Stimulated activated CD8-positive, alpha-beta memory T cell treated with anti-CD3 and anti-CD28 coated beads, Interleukin-12 subunit alpha, Interleukin-12 subunit beta, amount 100 ng/mL, for 4 hours (primary cell): ENCODE results near the gene MYBPHL.
"Not testable (repeated sequence)": the region's sequence is repeated elsewhere in the genome, so short reads cannot be mapped to it uniquely, and the experiment has no call there.

Source experiments
- DNase-seq: peaks from one replicate; pipeline ENCODE4 v3.0.0-alpha.2; 2020; ENCODE audit warnings: low read depth

Gene MYBPHL

DNA sequence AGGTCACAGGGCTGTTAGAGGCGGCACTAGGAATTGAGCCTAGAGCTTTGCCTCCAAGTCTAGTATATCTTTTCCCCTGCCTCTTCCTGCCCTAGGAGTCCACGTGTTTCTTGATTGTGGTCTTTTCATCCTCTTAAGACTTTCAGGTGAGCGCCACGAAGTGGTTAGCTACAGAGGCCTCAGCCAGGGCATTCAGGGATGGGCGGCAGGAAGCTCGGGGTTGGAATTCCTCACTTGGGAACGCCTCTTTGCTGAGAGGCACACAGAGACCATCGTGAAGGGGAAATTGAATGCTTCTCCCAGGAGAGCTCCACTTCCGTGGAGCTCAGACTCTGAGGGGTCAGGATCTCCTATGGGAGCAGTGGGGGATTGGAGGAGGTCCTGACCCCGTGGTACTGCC is 820 bp downstream of the MYBPHL start:
- not testable (repeated sequence) for DNase-seq

DNA sequence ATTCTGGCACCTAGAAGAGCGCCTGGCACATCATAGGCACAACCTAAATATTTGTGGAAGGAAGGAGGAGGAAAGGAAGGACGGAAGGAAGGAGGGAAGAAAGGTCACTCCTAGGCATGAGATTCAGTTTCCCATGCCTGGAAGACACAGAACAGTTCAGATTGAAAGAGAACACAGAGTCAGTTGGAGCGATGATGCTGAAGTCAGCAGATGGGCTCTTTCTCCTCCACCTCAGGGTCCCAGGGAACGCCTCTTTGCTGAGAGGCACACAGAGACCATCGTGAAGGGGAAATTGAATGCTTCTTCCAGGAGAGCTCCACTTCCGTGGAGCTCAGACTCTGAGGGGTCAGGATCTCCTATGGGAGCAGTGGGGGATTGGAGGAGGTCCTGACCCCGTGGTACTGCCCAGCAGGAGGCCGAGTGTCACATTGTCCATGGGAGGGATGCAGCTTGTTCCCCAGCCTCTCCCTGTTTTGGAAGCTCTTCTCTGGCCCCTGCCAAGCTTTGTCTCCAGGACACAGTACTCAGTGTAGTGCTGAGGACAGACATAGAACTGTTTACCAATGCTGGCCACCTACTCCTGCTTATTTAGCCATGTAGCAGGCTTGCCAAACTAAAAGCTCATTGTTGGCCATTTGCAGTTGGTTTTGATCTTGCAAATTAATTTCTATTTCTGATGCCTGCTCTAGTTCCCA is 2.4 kb downstream of the MYBPHL start:
- DNase-seq, result no peak

DNA sequence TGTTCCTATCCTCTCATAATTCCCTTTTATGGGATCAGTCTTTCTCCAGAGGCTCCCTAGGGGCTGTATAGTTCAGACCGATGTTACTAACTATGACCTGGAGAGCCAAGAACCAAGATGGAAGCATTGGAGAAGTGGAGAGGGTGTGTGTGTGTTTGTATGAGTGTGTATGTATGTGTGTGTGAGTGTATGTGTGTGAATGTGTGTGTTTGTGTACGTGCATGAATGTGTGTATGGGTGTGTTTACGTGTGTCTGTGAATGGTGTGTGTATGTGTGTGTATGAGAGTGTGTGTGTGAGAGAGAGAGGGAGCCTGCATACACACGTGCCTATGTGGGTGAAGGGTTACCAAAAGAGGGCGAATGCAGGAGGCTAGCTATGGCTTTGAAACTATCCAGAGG is 4.9 kb downstream of the MYBPHL start:
- DNase-seq, result no peak

DNA sequence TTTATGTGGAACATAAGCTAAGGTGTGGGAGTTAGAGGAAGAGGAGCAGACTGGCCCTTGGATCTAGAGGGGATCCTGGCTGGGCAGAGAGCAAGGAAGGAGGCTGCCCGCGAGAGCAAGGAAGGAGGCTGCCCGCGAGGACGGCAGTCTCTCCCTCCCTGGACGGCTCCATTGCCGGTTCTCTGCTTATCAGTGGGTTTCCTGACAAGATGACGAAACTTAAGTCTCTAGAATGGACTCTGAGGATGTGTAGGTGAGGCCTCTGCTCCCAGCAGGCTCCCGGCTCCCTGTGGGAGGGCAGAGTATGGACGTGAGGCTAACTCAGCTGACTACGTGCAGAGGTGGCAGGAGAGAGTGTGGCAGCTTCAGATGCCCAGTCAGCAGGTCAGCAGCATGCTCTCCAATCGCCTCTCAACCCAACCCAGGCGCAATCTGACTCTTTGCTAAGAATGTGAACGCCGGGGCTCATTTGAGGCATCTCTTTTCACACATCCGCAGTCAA is 6.1 kb downstream of the MYBPHL start:
- DNase-seq, result no peak

DNA sequence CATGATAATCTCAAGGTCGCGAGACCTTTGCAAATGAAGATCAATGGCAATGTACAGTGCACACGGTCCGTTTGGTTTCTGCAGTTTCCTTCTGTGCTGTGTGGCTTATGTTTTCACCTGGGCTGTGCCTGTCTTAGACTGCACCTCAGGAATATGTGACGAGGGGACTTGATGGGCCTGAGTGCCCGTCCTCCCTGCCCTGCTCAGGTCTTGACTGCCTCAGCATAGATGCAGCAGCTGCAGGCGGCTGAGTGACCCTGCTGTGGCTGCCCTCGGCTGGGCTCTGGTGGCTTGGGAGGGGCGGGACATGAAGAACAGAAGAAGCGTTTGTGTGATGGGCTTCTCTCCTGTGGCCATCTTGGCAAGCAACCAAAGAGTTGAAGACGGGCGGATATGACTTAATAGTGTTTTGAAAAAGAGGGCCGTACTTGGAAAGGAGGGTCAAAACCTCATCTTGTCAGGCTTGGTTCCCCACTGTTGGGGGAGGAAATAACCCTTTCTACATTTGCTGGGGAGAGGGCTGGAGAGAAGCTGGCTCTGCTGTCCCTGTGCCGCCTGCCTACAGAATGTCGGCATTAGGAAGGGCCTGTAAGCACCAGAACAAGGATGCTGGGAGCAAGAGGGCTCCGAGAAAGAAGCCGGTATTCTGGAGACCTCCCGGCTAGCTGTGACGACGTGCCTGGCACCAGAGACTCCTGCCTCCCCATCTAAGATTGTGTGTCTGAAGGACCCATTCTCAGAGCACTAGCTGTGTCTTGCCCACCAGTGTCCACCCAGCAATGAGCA is 7.1 kb downstream of the MYBPHL start:
- no peak for DNase-seq

DNA sequence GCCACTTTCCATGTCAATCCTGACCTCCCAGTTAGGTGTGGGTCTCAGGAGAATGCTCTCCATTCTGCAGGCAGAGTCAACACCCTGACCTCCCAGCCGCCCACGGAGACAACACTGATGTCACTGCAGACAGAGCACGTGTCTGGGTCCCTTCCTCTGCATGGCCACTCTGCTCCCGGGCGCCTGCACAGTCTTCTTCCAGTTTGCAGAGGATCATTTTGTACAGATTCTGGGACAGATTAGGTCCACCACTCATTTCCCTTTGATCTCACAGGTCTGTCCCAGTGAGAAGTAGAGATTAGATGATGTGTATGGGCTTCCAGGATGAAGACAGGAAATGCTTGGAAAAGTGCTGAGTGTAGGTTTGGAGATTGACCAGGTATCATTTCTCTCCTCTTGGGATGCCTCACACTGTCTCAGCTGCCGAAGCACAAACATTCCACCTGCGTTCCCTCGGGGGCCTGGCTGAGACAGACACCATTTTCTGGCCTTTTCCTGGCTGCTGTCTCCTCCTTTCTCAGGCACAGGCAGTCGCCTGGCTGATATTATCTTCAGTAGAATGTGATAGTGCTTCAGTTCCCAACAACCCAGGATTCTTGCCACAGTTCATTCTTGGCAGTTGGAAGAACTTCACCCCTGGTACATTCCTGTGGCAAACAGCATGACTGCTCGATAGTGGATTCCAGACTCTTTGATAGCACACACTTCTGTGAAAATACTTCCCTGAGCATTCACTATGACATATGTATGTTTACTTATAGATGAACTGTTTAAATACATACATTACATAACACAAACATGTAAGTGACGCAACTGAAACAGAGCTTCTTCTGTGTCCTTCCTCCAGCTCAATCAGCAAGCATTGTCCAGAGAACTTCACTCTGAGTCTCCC is 7.9 kb downstream of the MYBPHL start:
- no peak for DNase-seq

DNA sequence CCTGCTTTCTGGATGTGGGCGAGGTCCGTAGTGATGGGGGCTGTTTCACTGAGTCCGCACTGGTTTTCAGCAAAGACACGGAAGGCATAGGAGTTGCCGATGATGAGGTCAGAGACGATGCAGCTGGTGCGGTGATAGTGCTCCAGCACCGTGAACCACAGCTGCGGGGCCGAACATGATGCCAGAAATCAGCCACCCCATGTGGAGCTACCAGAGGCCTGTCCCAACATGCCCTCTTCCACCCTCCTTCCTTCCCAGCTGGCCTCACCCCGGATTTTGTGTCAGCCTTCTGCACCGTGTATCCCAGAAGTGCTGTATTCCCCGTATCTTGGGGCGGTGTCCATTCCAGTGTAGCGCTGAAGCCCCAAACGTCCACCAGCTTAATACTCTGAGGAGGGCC is 10.0 kb downstream of the MYBPHL start:
- no peak for DNase-seq

DNA sequence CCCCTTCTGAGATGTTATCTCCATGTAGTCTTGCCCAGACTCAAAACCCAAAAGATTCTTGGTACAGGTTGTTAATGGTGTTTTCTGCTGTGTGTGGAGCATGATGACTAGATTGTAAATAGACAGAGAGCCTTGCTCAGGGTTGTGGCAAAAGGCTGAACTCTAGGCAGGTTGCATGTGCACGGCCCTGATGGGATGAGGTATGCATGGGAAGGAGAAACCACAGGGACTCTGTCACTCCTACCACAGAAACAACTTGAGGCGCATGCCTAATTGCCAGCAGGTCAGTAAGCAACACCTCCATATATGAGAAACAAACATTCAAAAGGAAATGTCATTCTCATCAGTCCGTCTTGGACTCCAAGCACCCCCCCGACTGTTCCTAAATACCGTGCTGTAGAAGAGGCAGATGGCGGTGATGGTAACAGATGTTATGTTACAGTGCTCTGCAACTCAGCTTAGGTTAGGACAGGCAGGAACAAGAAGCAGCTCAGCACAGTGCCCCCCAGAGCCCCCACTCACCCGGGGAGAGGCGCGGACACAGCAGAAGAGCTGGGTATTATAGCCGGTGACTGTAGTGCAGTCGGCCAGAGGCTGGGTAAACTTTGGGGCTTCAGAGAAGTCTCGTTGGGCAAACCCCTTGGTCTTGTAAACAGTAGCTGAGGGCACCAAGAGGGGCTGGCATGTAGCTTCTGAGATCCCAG is 10.9 kb downstream of the MYBPHL start:
- DNase-seq, result no peak

DNA sequence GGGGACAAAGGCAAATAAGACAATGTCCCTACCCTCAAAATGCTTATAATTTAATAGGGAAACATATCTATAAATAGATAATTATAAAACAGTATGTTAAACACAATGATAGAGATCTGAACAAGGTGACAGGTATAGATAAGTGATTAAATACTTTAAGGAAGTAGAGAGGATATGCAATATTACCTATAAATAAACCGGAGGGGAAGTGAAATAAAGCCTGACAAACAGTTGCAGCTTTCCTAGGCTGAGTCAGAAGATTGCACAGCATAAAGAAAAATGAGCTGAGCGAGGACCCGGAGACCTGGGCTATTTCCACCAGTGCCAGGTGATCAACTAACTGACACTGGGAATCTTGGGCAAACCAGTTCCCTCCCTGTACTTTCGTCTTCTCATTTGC is 12.3 kb downstream of the MYBPHL start:
- DNase-seq, result no peak

DNA sequence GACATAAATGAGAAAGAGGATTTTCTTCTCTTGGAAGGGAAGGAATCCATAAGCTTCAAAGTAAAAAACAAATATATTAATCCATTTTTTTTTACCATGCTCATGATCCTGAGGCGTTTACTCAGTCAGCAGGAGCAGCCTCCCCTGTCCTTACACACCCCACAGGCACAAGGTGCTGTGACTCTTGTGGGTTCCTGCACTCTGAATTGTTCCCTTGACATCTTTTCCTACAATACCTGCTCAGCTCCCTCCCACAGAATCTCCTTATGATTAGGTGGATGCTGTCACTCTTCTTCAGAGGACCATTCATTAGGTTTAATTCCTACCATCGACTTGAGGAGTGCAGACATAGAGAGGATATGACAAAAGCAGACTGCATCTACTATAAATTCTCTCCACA is 13.8 kb downstream of the MYBPHL start:
- DNase-seq, result no peak

DNA sequence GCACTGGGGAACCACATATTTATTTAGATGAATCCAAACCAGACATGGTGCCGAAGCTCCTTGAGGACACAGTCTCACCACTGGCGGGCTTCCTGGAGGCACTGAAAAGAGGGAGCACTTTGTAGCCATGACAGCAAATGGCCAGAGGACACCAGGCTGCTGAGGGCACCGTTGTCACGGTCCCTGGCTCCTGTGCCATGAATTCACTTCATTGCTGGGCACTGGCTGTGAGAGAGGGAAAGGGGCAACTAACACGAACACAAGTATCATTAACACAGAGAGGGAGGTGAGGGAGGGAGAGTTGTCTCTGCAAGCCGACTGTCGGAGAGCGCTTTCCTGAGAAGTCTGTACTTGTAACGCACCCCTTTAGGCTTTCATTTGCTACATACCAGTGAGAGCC is 14.4 kb downstream of the MYBPHL start:
- no peak for DNase-seq

DNA sequence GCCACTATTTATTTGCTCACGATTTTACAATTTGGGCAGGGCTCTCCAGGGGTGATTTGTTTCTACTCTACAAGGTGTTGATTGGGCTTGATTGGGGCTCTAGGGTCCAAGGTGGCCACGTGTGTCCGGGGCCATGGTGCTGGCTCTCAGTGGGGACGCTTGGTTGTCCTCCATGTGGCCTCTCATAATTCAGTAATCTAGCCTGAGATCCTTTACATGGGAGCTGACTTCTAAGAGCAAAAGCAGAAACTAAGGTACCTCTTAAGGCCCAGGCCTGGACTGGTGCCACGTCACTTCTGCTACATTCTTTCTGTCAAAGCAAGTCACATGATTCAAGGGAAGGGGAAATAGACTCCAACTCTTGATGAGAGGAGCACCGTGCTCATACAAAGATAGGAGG is 15.8 kb downstream of the MYBPHL start:
- DNase-seq, result no peak

DNA sequence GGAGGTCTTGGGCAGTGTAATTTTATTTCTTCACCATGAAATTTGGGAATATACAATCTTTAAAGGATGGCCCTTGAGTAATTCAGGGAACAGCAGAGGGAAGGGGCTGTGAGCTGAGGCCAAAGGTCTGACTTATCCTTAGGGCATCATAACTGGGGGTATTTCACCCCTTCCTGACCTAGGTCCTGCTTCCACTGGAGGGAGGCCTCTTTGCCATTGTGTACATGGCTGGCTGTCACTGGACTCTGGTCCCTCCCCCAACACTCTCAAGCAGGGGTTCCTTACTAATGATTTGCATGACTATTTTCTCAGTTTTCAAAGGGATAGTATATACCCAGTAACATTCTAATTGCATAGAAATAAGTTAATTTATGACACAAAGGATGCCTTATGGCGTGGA is 16.7 kb downstream of the MYBPHL start:
- no peak for DNase-seq

DNA sequence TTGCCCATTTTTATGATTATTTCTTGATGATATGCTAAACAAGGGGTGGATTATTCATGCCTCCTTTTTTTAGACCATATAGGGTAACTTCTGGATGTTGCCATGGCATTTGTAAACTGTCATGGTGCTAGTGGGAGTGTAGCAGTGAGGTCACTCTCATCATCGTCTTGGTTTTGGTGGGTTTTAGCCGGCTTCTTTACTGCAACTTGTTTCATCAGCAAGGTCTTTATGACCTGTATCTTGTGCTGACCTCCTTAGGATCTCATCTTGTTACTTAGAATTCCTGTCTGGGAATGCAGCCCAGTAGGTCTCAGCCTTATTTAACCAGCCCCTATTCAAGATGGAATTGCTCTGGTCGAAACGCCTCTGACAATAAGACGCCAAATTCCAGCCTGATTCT is 20.0 kb downstream of the MYBPHL start:
- DNase-seq, result not testable (repeated sequence)

DNA sequence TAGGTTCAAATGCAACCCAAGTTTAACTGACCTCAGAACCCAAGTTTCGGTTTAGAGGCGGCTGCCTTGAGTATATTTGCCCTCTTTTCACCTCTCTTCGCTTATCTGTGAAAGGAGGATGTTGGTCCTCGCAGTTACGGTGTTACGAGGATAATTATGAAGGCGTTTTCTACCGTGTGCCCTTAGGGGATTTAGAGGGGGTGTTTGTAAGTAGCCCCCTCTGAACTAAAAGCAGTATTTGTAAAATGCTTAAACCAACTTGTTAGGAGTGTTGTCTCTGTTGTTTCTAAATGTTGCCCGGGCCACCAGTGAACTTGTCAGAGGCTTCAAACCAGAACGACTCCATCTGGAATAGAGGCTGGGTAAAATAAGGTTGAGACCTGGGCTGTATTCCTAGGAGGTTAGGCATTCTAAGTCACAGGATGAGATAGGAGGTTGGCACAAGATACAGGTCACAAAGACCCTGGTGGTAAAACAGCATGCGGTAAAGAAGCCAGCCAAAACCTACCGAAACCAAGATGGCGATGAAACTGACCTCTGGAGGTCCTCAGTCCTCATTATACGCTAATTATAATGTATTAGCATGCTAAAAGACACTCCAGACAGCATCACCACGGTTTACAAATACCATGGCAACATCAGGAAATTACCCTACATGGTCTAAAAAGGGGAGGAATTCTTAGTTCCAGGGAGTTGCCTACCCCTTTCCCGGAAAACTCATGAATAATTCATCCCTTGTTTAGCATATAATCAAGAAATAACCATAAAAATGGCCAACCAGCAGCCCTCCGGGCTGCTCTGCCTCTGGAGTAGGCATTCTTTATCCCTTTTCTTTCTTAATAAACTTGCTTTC is 22.8 kb downstream of the MYBPHL start:
- no peak for DNase-seq

DNA sequence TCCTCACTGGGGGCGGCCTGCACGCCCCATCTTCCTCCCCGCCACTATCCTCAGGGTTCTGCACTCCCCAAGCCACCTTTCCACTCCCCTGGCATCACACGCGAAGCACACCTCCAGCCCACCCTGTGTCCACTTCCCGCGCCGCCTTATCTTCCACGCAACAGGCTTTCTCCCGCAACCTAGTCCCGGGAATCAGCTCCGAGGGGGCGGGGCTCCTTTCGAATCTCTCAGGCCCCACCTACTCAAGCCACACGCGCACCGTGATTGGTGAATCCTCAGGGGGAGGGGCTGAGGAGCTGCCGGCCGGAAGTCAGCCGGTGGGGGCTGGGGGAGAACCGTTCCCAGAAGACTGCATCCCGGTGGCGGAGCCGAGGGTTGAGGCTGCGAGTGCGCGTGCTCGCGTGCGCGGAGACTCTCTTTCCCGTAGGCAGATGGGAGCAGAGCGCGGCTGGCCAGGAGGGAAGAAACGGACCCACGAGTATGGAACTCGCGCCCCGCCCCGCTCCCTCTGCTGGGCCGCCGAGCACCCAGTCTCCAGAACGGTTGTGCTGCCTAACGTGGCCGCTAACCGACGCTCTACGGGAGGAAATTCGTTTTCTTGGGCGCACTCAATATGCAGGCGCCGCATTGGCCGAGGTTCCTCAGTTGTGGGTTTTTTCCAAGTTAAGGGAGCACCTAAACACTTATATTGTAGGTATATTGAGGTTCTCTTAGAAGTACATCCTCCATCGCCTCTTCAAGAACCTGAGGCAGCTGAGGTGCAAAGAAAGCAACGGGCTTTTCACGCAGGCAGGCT is 23.7 kb downstream of the MYBPHL start, which contains the start of gene PSRC1:
Gene PSRC1 (minus strand): TSS at position 194 of the 796 bp plus-strand sequence.
- peak; percentile 79 for DNase-seq

DNA sequence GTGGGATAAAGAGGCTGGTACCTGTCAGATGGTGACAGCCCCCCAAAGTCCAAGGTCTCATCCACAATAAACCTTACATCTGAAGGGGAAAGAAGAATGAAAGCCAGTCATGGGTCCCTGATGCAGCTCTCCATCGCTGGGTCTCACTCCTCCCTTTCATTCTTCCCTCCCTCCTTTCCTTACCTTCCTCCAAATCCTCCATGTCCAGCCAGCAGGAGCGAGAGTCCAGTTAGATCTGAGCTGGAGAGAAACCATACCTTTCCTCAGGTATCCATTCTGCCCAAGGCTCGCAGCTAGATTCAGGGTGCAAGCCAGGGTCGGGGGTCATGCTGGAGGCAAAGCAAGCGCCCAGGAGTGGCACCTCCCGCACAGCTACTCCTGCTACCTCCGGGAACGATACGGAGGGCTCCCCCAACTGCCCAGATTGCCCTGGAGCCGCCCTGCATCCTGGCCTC is 24.3 kb downstream of the MYBPHL start:
- DNase-seq, result no peak

DNA sequence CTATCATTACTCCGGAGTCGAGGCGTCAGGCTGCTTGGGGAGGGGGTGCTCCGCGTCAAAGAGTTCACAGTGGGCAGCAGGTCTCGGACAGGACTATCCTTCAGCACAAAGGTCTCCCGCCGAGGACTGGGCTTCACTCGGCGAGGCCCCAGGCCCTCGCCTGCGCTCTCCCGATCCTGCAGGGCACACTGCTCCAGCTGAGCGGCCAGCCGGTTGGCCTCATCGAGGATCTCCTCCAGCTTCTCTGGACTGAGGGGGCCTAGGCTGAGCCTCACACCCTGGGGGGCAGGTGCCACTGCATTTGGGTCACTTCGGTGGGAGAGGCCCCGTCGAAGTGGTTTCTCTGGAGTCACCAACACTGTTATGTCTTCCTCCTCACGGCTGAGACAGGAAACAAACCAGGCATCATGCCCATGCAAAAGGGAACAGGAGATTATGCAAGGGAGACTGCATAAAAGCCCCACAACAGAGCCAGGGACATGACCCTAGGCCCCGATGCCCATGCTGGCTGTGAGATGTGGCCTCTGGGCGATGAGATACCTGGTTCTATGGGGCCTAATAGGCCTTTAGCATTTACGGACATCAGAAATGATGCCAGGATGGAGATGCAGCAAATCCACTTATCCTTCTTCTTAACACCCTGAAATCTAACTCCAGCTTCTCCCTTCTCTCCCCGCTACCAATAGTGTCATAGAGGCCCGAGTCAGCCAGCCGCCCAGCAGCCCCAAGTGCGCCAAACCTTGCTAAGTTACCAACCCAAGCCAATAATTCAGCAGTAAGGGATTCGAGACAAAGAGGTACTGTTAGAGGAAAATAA is 24.9 kb downstream of the MYBPHL start:
- no peak for DNase-seq

DNA sequence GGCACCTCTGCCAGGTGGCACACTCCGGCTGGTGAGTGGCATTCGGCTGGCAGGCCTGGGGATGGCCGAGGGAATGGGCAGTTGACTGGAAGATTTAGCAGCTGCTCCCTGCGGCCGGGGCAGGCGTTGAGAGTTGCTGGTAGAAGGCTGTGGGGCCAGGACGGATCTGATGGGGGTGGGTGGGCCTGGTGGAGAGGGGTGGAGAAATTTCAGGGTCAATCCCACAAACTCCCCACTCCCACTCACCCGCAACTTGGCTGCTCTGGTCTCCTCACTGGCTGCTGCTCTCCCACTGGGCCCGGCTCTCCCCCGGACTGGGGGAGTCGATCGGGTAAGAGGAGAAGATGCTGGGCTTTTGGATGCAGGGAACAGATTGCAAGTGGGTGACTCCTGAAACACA is 25.9 kb downstream of the MYBPHL start:
- no peak for DNase-seq
